Measurements from ENCODE around the gene TAF11L10. TPM values are rescaled to one million over a fixed set of nuclear protein-coding genes. Genes with fewer than 3 reads are reported as not detected.
"Not testable (repeated sequence)": the region's sequence is repeated elsewhere in the genome, so short reads cannot be mapped to it uniquely, and the experiment has no call there.

The TAF11L10 gene
- not detected for polyA plus RNA-seq (ENCODE audit: insufficient read length in 4 of 4)

GRCh38 chr5:17597728-17598127 lies at the start of gene TAF11L10:
Gene TAF11L10 (minus strand): TSS chr5:17597828.
- not testable (repeated sequence) for DNase-seq (ENCODE audit: low read depth in 4 of 4, low spot score in 3 of 4)

- no peak for DNase-seq (ENCODE audit: low read depth in 4 of 4, low spot score in 3 of 4)
Measured at GRCh38 chr5:17634160-17634559, 36.5 kb upstream of the TAF11L10 start, which contains the start of gene TAF11L14. Gene TAF11L14 (plus strand): TSS chr5:17634460.

- DNase-seq (ENCODE audit: low read depth in 4 of 4, low spot score in 3 of 4), result not testable (repeated sequence)
Measured at GRCh38 chr5:17631788-17632187, 34.2 kb upstream of the TAF11L10 start, which contains the start of gene TAF11L13. Gene TAF11L13 (plus strand): TSS chr5:17632088.

- DNase-seq (ENCODE audit: low read depth in 4 of 4, low spot score in 3 of 4), result no peak
Measured at GRCh38 chr5:17625686-17626085, 28.1 kb upstream of the TAF11L10 start.

- no peak for DNase-seq (ENCODE audit: low read depth in 4 of 4, low spot score in 3 of 4)
Measured at GRCh38 chr5:17620627-17621026, 23.0 kb upstream of the TAF11L10 start.

GRCh38 chr5:17619354-17619753 lies 21.7 kb upstream of the TAF11L10 start:
- DNase-seq (ENCODE audit: low read depth in 4 of 4, low spot score in 3 of 4), result no peak

- DNase-seq (ENCODE audit: low read depth in 4 of 4, low spot score in 3 of 4), result no peak
Measured at GRCh38 chr5:17614872-17615605, 17.4 kb upstream of the TAF11L10 start.

- DNase-seq (ENCODE audit: low read depth in 4 of 4, low spot score in 3 of 4), result not testable (repeated sequence)
Measured at GRCh38 chr5:17610092-17610491, 12.5 kb upstream of the TAF11L10 start, which contains the start of gene TAF11L12. Gene TAF11L12 (plus strand): TSS chr5:17610392.

- not testable (repeated sequence) for DNase-seq (ENCODE audit: low read depth in 4 of 4, low spot score in 3 of 4)
Measured at GRCh38 chr5:17607461-17607860, 9.8 kb upstream of the TAF11L10 start.

- no peak for DNase-seq (ENCODE audit: low read depth in 4 of 4, low spot score in 3 of 4)
Measured at GRCh38 chr5:17604951-17605350, 7.3 kb upstream of the TAF11L10 start.

- not testable (repeated sequence) for DNase-seq (ENCODE audit: low read depth in 4 of 4, low spot score in 3 of 4)
Measured at GRCh38 chr5:17603880-17604279, 6.3 kb upstream of the TAF11L10 start, which contains the start of gene TAF11L11. Gene TAF11L11 (plus strand): TSS chr5:17604183.

GRCh38 chr5:17594255-17594654 lies 3.4 kb downstream of the TAF11L10 start, which contains the start of gene TAF11L9:
Gene TAF11L9 (minus strand): TSS chr5:17594394.
- DNase-seq (ENCODE audit: low read depth in 4 of 4, low spot score in 3 of 4), result not testable (repeated sequence)

GRCh38 chr5:17590860-17591259 lies 6.8 kb downstream of the TAF11L10 start, which contains the start of gene TAF11L8:
Gene TAF11L8 (minus strand): TSS chr5:17590960.
- DNase-seq (ENCODE audit: low read depth in 4 of 4, low spot score in 3 of 4), result not testable (repeated sequence)

- not testable (repeated sequence) for DNase-seq (ENCODE audit: low read depth in 4 of 4, low spot score in 3 of 4)
Measured at GRCh38 chr5:17585658-17586057, 12.0 kb downstream of the TAF11L10 start, which contains the start of gene TAF11L7. Gene TAF11L7 (minus strand): TSS chr5:17585758.

Other genes with a start within 250 kb of the TAF11L10 start
- gene TAF11L2, start 99.6 kb downstream of the TAF11L10 start, polyA plus RNA-seq (ENCODE audit: insufficient read length in 4 of 4), result not detected
- gene TAF11L3, start 79.5 kb downstream of the TAF11L10 start, polyA plus RNA-seq (ENCODE audit: insufficient read length in 4 of 4), result not detected
- not detected for gene TAF11L4, start 76.0 kb downstream of the TAF11L10 start, polyA plus RNA-seq (ENCODE audit: insufficient read length in 4 of 4)
- gene TAF11L5, start 72.6 kb downstream of the TAF11L10 start, polyA plus RNA-seq (ENCODE audit: insufficient read length in 4 of 4), result not detected
- not detected for gene TAF11L6, start 69.2 kb downstream of the TAF11L10 start, polyA plus RNA-seq (ENCODE audit: insufficient read length in 4 of 4)
- gene TAF11L7, start 12.1 kb downstream of the TAF11L10 start, polyA plus RNA-seq (ENCODE audit: insufficient read length in 4 of 4), result not detected
- not detected for gene TAF11L8, start 6.9 kb downstream of the TAF11L10 start, polyA plus RNA-seq (ENCODE audit: insufficient read length in 4 of 4)
- not detected for gene TAF11L9, start 3.4 kb downstream of the TAF11L10 start, polyA plus RNA-seq (ENCODE audit: insufficient read length in 4 of 4)
- gene TAF11L11, start 6.4 kb upstream of the TAF11L10 start, polyA plus RNA-seq (ENCODE audit: insufficient read length in 4 of 4), result not detected
- not detected for gene TAF11L12, start 12.6 kb upstream of the TAF11L10 start, polyA plus RNA-seq (ENCODE audit: insufficient read length in 4 of 4)
- gene TAF11L13, start 34.3 kb upstream of the TAF11L10 start, polyA plus RNA-seq (ENCODE audit: insufficient read length in 4 of 4), result not detected
- gene TAF11L14, start 36.6 kb upstream of the TAF11L10 start, polyA plus RNA-seq (ENCODE audit: insufficient read length in 4 of 4), result not detected